ENCODE measurements around the gene LHX3.
A peak's percentile ranks its signal among the peaks of the same experiment; 100 is the strongest.

Gene LHX3

GRCh38 chr9:136235709-136236455 lies 31.0 kb upstream of the LHX3 start:
- no peaks in the 10 kb centered on the region for H3K9me3 ChIP-seq (ENCODE audit: insufficient read depth, low read depth, low read length)
- H3K4me3 ChIP-seq (ENCODE audit: low read length, poor library complexity, severe bottlenecking): no peak overlapping the region
- H3F3A ChIP-seq (ENCODE audit: low read depth): no peaks in the 10 kb centered on the region
- H3K27me3 ChIP-seq (ENCODE audit: insufficient read depth, low read length, poor library complexity, severe bottlenecking): no peaks in the 10 kb centered on the region
- H3K36me3 ChIP-seq (ENCODE audit: insufficient read depth, low read length): peaks cover 24% of the 10 kb centered on the region; the same call in 1 of the 2 replicates
- H3K4me1 ChIP-seq (ENCODE audit: insufficient read depth, low read length, poor library complexity, severe bottlenecking): peaks cover 66% of the 10 kb centered on the region
- TF ChIP-seq EZH2phosphoT487 (IDR thresholded peaks at IDR 0.05; ENCODE audit: borderline replicate concordance) (no peak), CTCF (conservative IDR thresholded peaks at IDR 0.05; ENCODE audit: low read length) (no peak)
- H4K20me1 ChIP-seq (ENCODE audit: insufficient read depth, low read length, poor library complexity, severe bottlenecking): peaks cover 7% of the 10 kb centered on the region
- no peak overlapping the region for H3K4me2 ChIP-seq (ENCODE audit: low read depth, low read length, poor library complexity, severe bottlenecking)
- no peak overlapping the region for H3K9ac ChIP-seq (ENCODE audit: low read depth, low read length, poor library complexity, severe bottlenecking)
- no peak overlapping the region for H2AFZ ChIP-seq (ENCODE audit: low read length)
- no peaks in the 10 kb centered on the region for H3K9me2 ChIP-seq (replicated peaks; ENCODE audit: low read depth, low read length)
- H3K79me2 ChIP-seq (ENCODE audit: insufficient read depth, low read length): peaks cover 89% of the 10 kb centered on the region

GRCh38 chr9:136235171-136235570 lies 30.2 kb upstream of the LHX3 start:
- Histone ChIP-seq H3F3A (ENCODE audit: low read depth) (no peaks in the 10 kb centered on the region), H3K9ac (ENCODE audit: low read depth, low read length, poor library complexity, severe bottlenecking) (no peak overlapping the region), H3K27me3 (ENCODE audit: insufficient read depth, low read length, poor library complexity, severe bottlenecking) (no peaks in the 10 kb centered on the region), H2AFZ (ENCODE audit: low read length) (no peak overlapping the region), H4K20me1 (ENCODE audit: insufficient read depth, low read length, poor library complexity, severe bottlenecking) (peaks cover 7% of the 10 kb centered on the region), H3K36me3 (ENCODE audit: insufficient read depth, low read length) (peaks cover 24% of the 10 kb centered on the region; the same call in 1 of the 2 replicates), H3K4me2 (ENCODE audit: low read depth, low read length, poor library complexity, severe bottlenecking) (no peak overlapping the region), H3K9me3 (ENCODE audit: insufficient read depth, low read depth, low read length) (no peaks in the 10 kb centered on the region), H3K4me3 (ENCODE audit: low read length, poor library complexity, severe bottlenecking) (no peak overlapping the region), H3K9me2 (replicated peaks; ENCODE audit: low read depth, low read length) (no peaks in the 10 kb centered on the region), H3K79me2 (ENCODE audit: insufficient read depth, low read length) (peaks cover 89% of the 10 kb centered on the region), H3K4me1 (ENCODE audit: insufficient read depth, low read length, poor library complexity, severe bottlenecking) (peaks cover 69% of the 10 kb centered on the region)
- TF ChIP-seq EZH2phosphoT487 (IDR thresholded peaks at IDR 0.05; ENCODE audit: borderline replicate concordance) (no peak), CTCF (conservative IDR thresholded peaks at IDR 0.05; ENCODE audit: low read length) (no peak)

DNA sequence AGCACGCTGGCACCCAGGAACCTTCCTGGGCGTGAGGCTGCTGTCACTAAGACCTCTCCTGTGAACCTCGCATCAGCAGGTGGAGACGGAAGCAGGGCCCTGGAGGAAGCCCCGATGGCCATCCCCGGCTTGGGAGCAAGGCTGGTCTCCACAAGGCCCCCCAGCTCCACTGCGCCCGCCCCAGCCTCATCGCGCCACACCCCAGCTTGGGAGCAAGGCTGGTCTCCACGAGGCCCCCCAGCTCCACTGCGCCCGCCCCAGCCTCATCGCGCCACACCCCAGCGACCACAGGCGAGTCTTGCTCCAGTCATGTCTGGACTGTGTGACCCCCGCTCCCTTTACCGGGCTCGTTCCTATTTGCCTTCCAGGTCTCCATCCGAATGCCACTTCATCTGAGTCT lies 29.7 kb upstream of the LHX3 start:
- Histone ChIP-seq H3K4me3 (ENCODE audit: low read length, poor library complexity, severe bottlenecking) (no peak overlapping the region), H3K79me2 (ENCODE audit: insufficient read depth, low read length) (peaks cover 89% of the 10 kb centered on the region), H4K20me1 (ENCODE audit: insufficient read depth, low read length, poor library complexity, severe bottlenecking) (peaks cover 5% of the 10 kb centered on the region), H3F3A (ENCODE audit: low read depth) (no peaks in the 10 kb centered on the region), H3K4me1 (ENCODE audit: insufficient read depth, low read length, poor library complexity, severe bottlenecking) (peaks cover 64% of the 10 kb centered on the region), H3K9me2 (replicated peaks; ENCODE audit: low read depth, low read length) (no peaks in the 10 kb centered on the region), H3K9ac (ENCODE audit: low read depth, low read length, poor library complexity, severe bottlenecking) (peak overlapping the region; percentile 88), H3K27me3 (ENCODE audit: insufficient read depth, low read length, poor library complexity, severe bottlenecking) (no peaks in the 10 kb centered on the region), H2AFZ (ENCODE audit: low read length) (no peak overlapping the region), H3K9me3 (ENCODE audit: insufficient read depth, low read depth, low read length) (no peaks in the 10 kb centered on the region), H3K4me2 (ENCODE audit: low read depth, low read length, poor library complexity, severe bottlenecking) (no peak overlapping the region), H3K36me3 (ENCODE audit: insufficient read depth, low read length) (peaks cover 24% of the 10 kb centered on the region; the same call in 1 of the 2 replicates)
- TF ChIP-seq EZH2phosphoT487 (IDR thresholded peaks at IDR 0.05; ENCODE audit: borderline replicate concordance) (no peak), CTCF (conservative IDR thresholded peaks at IDR 0.05; ENCODE audit: low read length) (no peak)
